GM12878 (cell line): ENCODE results near the gene SPRR2A. TPM values are rescaled to one million over a fixed set of nuclear protein-coding genes. Genes with fewer than 3 reads are reported as not detected.

Source experiments
- ATAC-seq: fragments of 200-7000 bp; cut with Tn5 transposase; 3 replicates; pipeline ENCODE4 v1.9.1; 2020; ENCODE audit warnings: mild to moderate bottlenecking, moderate library complexity
- BruUV-seq: library from RNA; stranded (reverse); fragments of 400-500 nt; replicated peaks from 2 replicates; lab custom pipeline; 2021; lab: Mats Ljungman, UMichigan
- CTCF ChIA-PET: fragments of 300-600 bp; sonication (Branson Sonifier 250); formaldehyde crosslinking; extraction: SDS; loops from one replicate; lab custom pipeline; 2021; ENCODE audit warnings: inconsistent platforms; lab: Yijun Ruan, JAX
- POLR2A ChIA-PET: fragments of 350-600 bp; formaldehyde crosslinking; extraction: SDS; loops from one replicate; lab custom pipeline; 2021; ENCODE audit warnings: inconsistent platforms; lab: Charles Lee
- RAD21 ChIA-PET: fragments of 300-600 bp; sonication (Branson Sonifier 250); formaldehyde crosslinking; loops from one replicate; lab custom pipeline; 2023; ENCODE audit warnings: antibody characterized with exemption; ENCODE audit not compliant: unreplicated experiment; lab: Charles Lee
- SMC1A ChIA-PET: fragments of 300-600 bp; sonication (Branson Sonifier 250); formaldehyde crosslinking; loops from one replicate; lab custom pipeline; 2023; ENCODE audit not compliant: unreplicated experiment, uncharacterized antibody; lab: Charles Lee
- DNase-seq: peaks from one replicate; pipeline ENCODE4 v3.0.0-alpha.2; 2011; ENCODE audit warnings: low read depth, low spot score
- FAIRE-seq: peaks from 3 replicates; lab custom pipeline; 2011; peaks lifted over from hg19 to GRCh38; lab: Jason Lieb, UNC
- H2AFZ ChIP-seq: 2 replicates; pipeline ENCODE4 v1.6.0; 2011; ENCODE audit warnings: low read depth, low read length, control low read depth; ENCODE audit not compliant: control insufficient read depth
- H3K27ac ChIP-seq: 2 replicates; pipeline ENCODE4 v1.5.1; 2011; ENCODE audit warnings: control low read depth; ENCODE audit not compliant: control insufficient read depth, insufficient read depth
- H3K27me3 ChIP-seq, 2 experiments: replicated peaks in 1 of 2; 2 replicates each; pipeline versions ENCODE4 v1.6.0 to v1.6.1; 2011; ENCODE audit warnings: low read length in 1 of 2; ENCODE audit not compliant: control insufficient read depth in 2 of 2, insufficient read depth in 2 of 2
- H3K36me3 ChIP-seq, 2 experiments: 2 replicates each; pipeline ENCODE4 v1.5.1; 2011; ENCODE audit warnings: low read length in 1 of 2; ENCODE audit not compliant: control insufficient read depth in 2 of 2, insufficient read depth in 2 of 2
- H3K4me1 ChIP-seq: 2 replicates; pipeline ENCODE4 v1.6.1; 2011; ENCODE audit warnings: mild to moderate bottlenecking, low read length, moderate library complexity, mixed read lengths; ENCODE audit not compliant: control insufficient read depth, insufficient read depth
- H3K4me2 ChIP-seq: 2 replicates; pipeline ENCODE4 v1.6.0; 2011; ENCODE audit warnings: control low read depth; ENCODE audit not compliant: control insufficient read depth, insufficient read depth
- H3K4me3 ChIP-seq: fragments of 200-600 bp; sonication (generic); 2 replicates; pipeline ENCODE4 v1.5.1; 2016
- H3K79me2 ChIP-seq: 2 replicates; pipeline ENCODE4 v1.6.0; 2011; ENCODE audit warnings: low read length; ENCODE audit not compliant: control insufficient read depth, insufficient read depth
- H3K9ac ChIP-seq: 2 replicates; pipeline ENCODE4 v1.8.0; 2011; ENCODE audit warnings: low read length, control low read depth, mixed read lengths; ENCODE audit not compliant: control insufficient read depth, insufficient read depth
- H3K9me3 ChIP-seq: replicated peaks from 3 replicates; pipeline ENCODE4 v1.5.1; 2011; ENCODE audit warnings: mild to moderate bottlenecking, low read length; ENCODE audit not compliant: control insufficient read depth, insufficient read depth
- H4K20me1 ChIP-seq: 2 replicates; pipeline ENCODE4 v1.6.0; 2011; ENCODE audit not compliant: control insufficient read depth, insufficient read depth
- BCLAF1 ChIP-seq: fragments of 450-650 bp; IDR thresholded peaks from 2 replicates; pipeline ENCODE4 v1.6.1; 2017; ENCODE audit warnings: antibody characterized with exemption, mild to moderate bottlenecking, moderate library complexity
- CEBPZ ChIP-seq: fragments of 150-350 bp; IDR thresholded peaks from 2 replicates; pipeline ENCODE4 v1.6.1; 2016; ENCODE audit warnings: low read depth, low read length
- CREB1 ChIP-seq: IDR thresholded peaks from 2 replicates; pipeline ENCODE4 v1.6.1; 2012; ENCODE audit warnings: low read depth, mild to moderate bottlenecking, inconsistent platforms
- CREM ChIP-seq: IDR thresholded peaks from 2 replicates; pipeline ENCODE4 v1.6.1; 2014; ENCODE audit warnings: antibody characterized with exemption, low read depth
- IRF5 ChIP-seq: fragments of 450-650 bp; IDR thresholded peaks from 2 replicates; pipeline ENCODE4 v1.6.1; 2017; ENCODE audit warnings: borderline replicate concordance
- POU2F2 ChIP-seq: IDR thresholded peaks from 3 replicates; pipeline ENCODE4 v1.6.1; 2011; ENCODE audit warnings: low read depth, mild to moderate bottlenecking, low read length, borderline replicate concordance
- RAD21 ChIP-seq: IDR thresholded peaks from 2 replicates; pipeline ENCODE4 v1.6.1; 2011; ENCODE audit warnings: mild to moderate bottlenecking, low read depth, low read length, moderate library complexity; ENCODE audit not compliant: insufficient read depth
- RB1 ChIP-seq: fragments of 450-650 bp; formaldehyde crosslinking; IDR thresholded peaks from 2 replicates; pipeline ENCODE4 v1.6.1; 2017; ENCODE audit warnings: mild to moderate bottlenecking, borderline replicate concordance
- SREBF1 ChIP-seq: IDR thresholded peaks from 2 replicates; pipeline ENCODE4 v1.6.1; 2012; ENCODE audit warnings: mild to moderate bottlenecking, low read length
- USF1 ChIP-seq: IDR thresholded peaks from 2 replicates; pipeline ENCODE4 v1.6.1; 2011; ENCODE audit warnings: borderline replicate concordance, low read depth, mild to moderate bottlenecking, moderate library complexity, mixed read lengths, low read length; ENCODE audit not compliant: insufficient read depth; ENCODE audit errors: extremely low read length
- ZBED1 ChIP-seq: IDR thresholded peaks from 2 replicates; pipeline ENCODE4 v1.6.1; 2016; ENCODE audit warnings: borderline replicate concordance
- ZNF274 ChIP-seq: IDR thresholded peaks from one replicate; pipeline ENCODE4 v1.8.0; 2011; ENCODE audit not compliant: insufficient read length, insufficient read depth
- ZNF622 ChIP-seq: fragments of 450-650 bp; IDR thresholded peaks from 2 replicates; pipeline ENCODE4 v1.6.1; 2017; ENCODE audit warnings: mild to moderate bottlenecking, inconsistent platforms
- WGBS: methylation state at CpG from one replicate; pipeline ENCODE4 v1.1.6; 2016; ENCODE audit warnings: low lambda C conversion rate; ENCODE audit not compliant: insufficient replicate concordance, insufficient coverage; ENCODE audit errors: missing lambda C conversion rate; 5-methylcytosine and 5-hydroxymethylcytosine counted together
- in situ Hi-C: fragments of 300-500 bp; cut with MboI; formaldehyde crosslinking; loops from 9 replicates; pipeline ENCODE4 v1.14.3; 2018; ENCODE audit warnings: mixed read lengths
- intact Hi-C: fragments of 100-400 bp; cut with micrococcal nuclease; formaldehyde crosslinking; loops from one replicate; pipeline ENCODE4 v1.14.2; 2022; ENCODE audit not compliant: unreplicated experiment
- polyA plus RNA-seq, 11 experiments: library from polyadenylated mRNA; depleted of rRNA in 4 of 11; unstranded in 6 of 11; stranded (reverse) in 5 of 11; fragments of >200 nt; fragmentation: Nextera tagmentation in 4 of 11; fragmentation: Illumina TruSeq in 1 of 11; extraction: Ambion mirVana in 4 of 11; extraction: Trizol in 1 of 11; gene quantifications; 1 replicate in 1 of 11; 2 replicates in 10 of 11; pipeline versions ENCODE4 v1.2.1 to v1.2.3, GENCODE V29; 2011 to 2016; ENCODE audit warnings: inconsistent platforms in 2 of 11, missing spikeins in 2 of 11, low read depth in 1 of 11
- total RNA-seq, 4 experiments: library from RNA; depleted of rRNA in 3 of 4; stranded (reverse); fragments of >200 nt in 3 of 4; fragmentation: Illumina TruSeq in 1 of 4; extraction: Trizol in 1 of 4; gene quantifications; 2 replicates each; pipeline versions ENCODE4 v1.2.1 to v1.2.3, GENCODE V29; 2013 to 2021

Gene SPRR2A
- total and polyA plus RNA-seq, 10 of the 15 experiments (the other 5 are each of a cell fraction or from before 2014, with no cell fraction given), result not detected

GRCh38 chr1:153081736-153082135 lies 24.4 kb upstream of the SPRR2A start (continued):
- no peak for TF ChIP-seq IRF5

GRCh38 chr1:153072806-153073726 lies 15.8 kb upstream of the SPRR2A start:
- Histone ChIP-seq H3K9ac (no peak overlapping the region), H3K27ac (no peak overlapping the region), H3K36me3 (no peaks in the 10 kb centered on the region), H3K79me2 (no peaks in the 10 kb centered on the region), H4K20me1 (no peaks in the 10 kb centered on the region), H3K4me1 (no peaks in the 10 kb centered on the region), H3K4me2 (no peak overlapping the region), H3K9me3 (no peaks in the 10 kb centered on the region), H2AFZ (no peak overlapping the region), H3K4me3 (no peak overlapping the region), H3K27me3 (no peaks in the 10 kb centered on the region)
- POLR2A ChIA-PET, result no interaction called here
- ATAC-seq, result no peak
- DNase-seq, result no peak
- WGBS, result 10% methylated on average over 5 of the region's 5 CpGs
- CTCF ChIA-PET, result no interaction called here
- no peak for FAIRE-seq
- SMC1A ChIA-PET, result no interaction called here
- RAD21 ChIA-PET, result no interaction called here
- in situ Hi-C loops, result no loop called here
- intact Hi-C loops, result no loop called here
- BruUV-seq, result no TSS peak
- no peak for TF ChIP-seq ZNF274
- TF ChIP-seq POU2F2, result no peak
- no peak for TF ChIP-seq BCLAF1
- no peak for TF ChIP-seq RAD21
- TF ChIP-seq ZNF622, result no peak
- no peak for TF ChIP-seq USF1
- TF ChIP-seq ZBED1, result no peak
- no peak for TF ChIP-seq SREBF1
- no peak for TF ChIP-seq RB1
- no peak for TF ChIP-seq CREB1
- no peak for TF ChIP-seq CEBPZ
- TF ChIP-seq CREM, result no peak
